H1 (cell line): ENCODE results near the gene MUC2. TPM values are rescaled to one million over a fixed set of nuclear protein-coding genes. Genes with fewer than 3 reads are reported as not detected.

Experiments
- CTCF ChIA-PET: fragments of 300-600 bp; sonication (Branson Sonifier 250); formaldehyde crosslinking; loops from one replicate; lab custom pipeline; 2021; ENCODE audit not compliant: partially characterized antibody; lab: Charles Lee
- POLR2A ChIA-PET: fragments of 300-600 bp; sonication (Branson Sonifier 250); formaldehyde crosslinking; loops from one replicate; lab custom pipeline; 2021; ENCODE audit warnings: inconsistent platforms; ENCODE audit not compliant: partially characterized antibody; lab: Charles Lee
- DNase-seq, 2 experiments: peaks; one replicate each; pipeline versions ENCODE4 v3.0.0 to v3.0.0-alpha.2; 2010 to 2022; ENCODE audit warnings: low spot score in 2 of 2, low read depth in 1 of 2, mixed read lengths in 1 of 2
- FAIRE-seq: peaks from 2 replicates; lab custom pipeline; 2011; peaks lifted over from hg19 to GRCh38; lab: Jason Lieb, UNC
- H2AFZ ChIP-seq: 2 replicates; pipeline ENCODE4 v1.8.1; 2012; ENCODE audit warnings: low read length, inconsistent platforms
- H2AK5ac ChIP-seq: 2 replicates; pipeline ENCODE4 v1.6.1; 2013; ENCODE audit warnings: low read depth, low read length
- H2BK120ac ChIP-seq: replicated peaks from 2 replicates; pipeline ENCODE3; 2013; ENCODE audit warnings: low read depth, low read length, inconsistent platforms
- H2BK12ac ChIP-seq: 2 replicates; pipeline ENCODE4 v1.6.1; 2013; ENCODE audit warnings: low read depth, low read length
- H2BK15ac ChIP-seq: 2 replicates; pipeline ENCODE4 v1.6.1; 2013; ENCODE audit warnings: low read length
- H2BK20ac ChIP-seq: 2 replicates; pipeline ENCODE4 v1.6.1; 2013; ENCODE audit warnings: low read length
- H2BK5ac ChIP-seq: 2 replicates; pipeline ENCODE4 v1.6.1; 2013; ENCODE audit warnings: low read depth, low read length
- H3K14ac ChIP-seq: 2 replicates; pipeline ENCODE4 v1.6.1; 2013; ENCODE audit warnings: inconsistent platforms; ENCODE audit not compliant: insufficient read length
- H3K18ac ChIP-seq: 2 replicates; pipeline ENCODE4 v1.6.1; 2013; ENCODE audit warnings: low read length; ENCODE audit errors: extremely low read depth
- H3K23ac ChIP-seq: 2 replicates; pipeline ENCODE4 v1.6.1; 2013; ENCODE audit warnings: inconsistent platforms; ENCODE audit not compliant: insufficient read length
- H3K23me2 ChIP-seq: 2 replicates; pipeline ENCODE4 v1.6.1; 2013; ENCODE audit warnings: low read depth, low read length
- H3K27ac ChIP-seq: 2 replicates; pipeline ENCODE4 v1.6.1; 2011; ENCODE audit warnings: low read depth, low read length, inconsistent platforms
- H3K27me3 ChIP-seq, 4 experiments: replicated peaks in 1 of 4; 1 replicate in 1 of 4; 2 replicates in 3 of 4; pipeline versions ENCODE4 v1.6.1 to v1.8.1; 2011 to 2013; ENCODE audit warnings: low read length in 3 of 4, mild to moderate bottlenecking in 3 of 4, inconsistent platforms in 2 of 4, mixed read lengths in 2 of 4, moderate library complexity in 1 of 4; ENCODE audit not compliant: control insufficient read depth in 3 of 4, insufficient read depth in 3 of 4; ENCODE audit errors: extremely low read depth in 1 of 4
- H3K36me3 ChIP-seq, 4 experiments: 2 replicates each; pipeline versions ENCODE4 v1.6.1 to v1.8.1; 2011 to 2013; ENCODE audit warnings: mild to moderate bottlenecking in 4 of 4, low read length in 3 of 4, moderate library complexity in 2 of 4, control low read depth in 1 of 4, inconsistent platforms in 1 of 4; ENCODE audit not compliant: insufficient read depth in 4 of 4, control insufficient read depth in 2 of 4
- H3K4ac ChIP-seq: replicated peaks from 2 replicates; pipeline ENCODE3; 2013; ENCODE audit warnings: low read length, low read depth, mixed read lengths, inconsistent platforms; ENCODE audit not compliant: insufficient read length
- H3K4me1 ChIP-seq, 4 experiments: replicated peaks in 1 of 4; 1 replicate in 1 of 4; 2 replicates in 3 of 4; pipeline versions ENCODE4 v1.6.1 to v1.8.1; 2011 to 2013; ENCODE audit warnings: low read length in 3 of 4, inconsistent platforms in 2 of 4, mixed read lengths in 1 of 4; ENCODE audit not compliant: insufficient read depth in 4 of 4, control insufficient read depth in 3 of 4
- H3K4me2 ChIP-seq, 2 experiments: 2 replicates each; pipeline versions ENCODE4 v1.6.1 to v1.8.1; 2011 to 2013; ENCODE audit warnings: low read depth in 2 of 2, low read length in 2 of 2, control low read depth in 1 of 2, inconsistent platforms in 1 of 2, mild to moderate bottlenecking in 1 of 2; ENCODE audit not compliant: insufficient read depth in 1 of 2
- H3K4me3 ChIP-seq, 4 experiments: fragments of 200-600, 300-600 bp in 1 of 4; sonication (generic), shearing (Covaris generic), sonication (Bioruptor Twin) in 1 of 4; 2 replicates each; pipeline versions ENCODE4 v1.5.1 to v1.8.1; 2011 to 2016; ENCODE audit warnings: low read length in 4 of 4, low read depth in 3 of 4, control low read depth in 2 of 4, inconsistent platforms in 2 of 4, mild to moderate bottlenecking in 2 of 4, mixed read lengths in 1 of 4, moderate library complexity in 1 of 4; ENCODE audit not compliant: insufficient read depth in 2 of 4; ENCODE audit errors: extremely low read depth in 1 of 4
- H3K56ac ChIP-seq: replicated peaks from 2 replicates; pipeline ENCODE3; 2013; ENCODE audit warnings: low read depth, mild to moderate bottlenecking, mixed read lengths, low read length, inconsistent platforms; ENCODE audit not compliant: insufficient read length
- H3K79me1 ChIP-seq: 2 replicates; pipeline ENCODE4 v1.6.1; 2013; ENCODE audit warnings: low read depth, low read length, control low read depth
- H3K79me2 ChIP-seq, 2 experiments: 2 replicates each; pipeline versions ENCODE4 v1.6.1 to v1.8.1; 2012 to 2013; ENCODE audit warnings: low read length in 2 of 2, mild to moderate bottlenecking in 2 of 2, inconsistent platforms in 1 of 2; ENCODE audit not compliant: insufficient read depth in 2 of 2, control insufficient read depth in 1 of 2
- H3K9ac ChIP-seq, 4 experiments: replicated peaks in 1 of 4; 1 replicate in 1 of 4; 2 replicates in 3 of 4; pipeline versions ENCODE4 v1.6.1 to v1.8.1; 2011 to 2013; ENCODE audit warnings: low read depth in 3 of 4, low read length in 3 of 4, control low read depth in 2 of 4, mild to moderate bottlenecking in 2 of 4, moderate library complexity in 2 of 4, inconsistent platforms in 1 of 4; ENCODE audit errors: extremely low read depth in 1 of 4
- H3K9me3 ChIP-seq, 2 experiments: 2 replicates each; pipeline versions ENCODE4 v1.6.1 to v1.8.1; 2012 to 2013; ENCODE audit warnings: mild to moderate bottlenecking in 2 of 2, moderate library complexity in 2 of 2, control low read depth in 1 of 2, inconsistent platforms in 1 of 2, low read depth in 1 of 2, low read length in 1 of 2, mixed read lengths in 1 of 2; ENCODE audit not compliant: insufficient read depth in 2 of 2
- H4K20me1 ChIP-seq, 2 experiments: replicated peaks in 1 of 2; 2 replicates each; pipeline versions ENCODE3 to v1.8.1; 2011 to 2013; ENCODE audit warnings: inconsistent platforms in 2 of 2, low read length in 2 of 2, mild to moderate bottlenecking in 1 of 2; ENCODE audit not compliant: insufficient read depth in 2 of 2, control insufficient read depth in 1 of 2
- H4K5ac ChIP-seq: 2 replicates; pipeline ENCODE4 v1.6.1; 2013; ENCODE audit warnings: low read length, low read depth, mixed read lengths, inconsistent platforms; ENCODE audit not compliant: insufficient read length
- H4K8ac ChIP-seq: 2 replicates; pipeline ENCODE4 v1.8.0; 2013; ENCODE audit warnings: mild to moderate bottlenecking, moderate library complexity, low read length, inconsistent platforms; ENCODE audit not compliant: insufficient read depth; ENCODE audit errors: extremely low read depth
- H4K91ac ChIP-seq: replicated peaks from 2 replicates; pipeline ENCODE3; 2013; ENCODE audit warnings: low read length, mixed read lengths, inconsistent platforms; ENCODE audit not compliant: insufficient read length
- CHD1 ChIP-seq: IDR thresholded peaks from 2 replicates; pipeline ENCODE4 v1.6.1; 2012; ENCODE audit warnings: low read depth, low read length, improper control_type of control experiment
- GABPA ChIP-seq: IDR thresholded peaks from 2 replicates; pipeline ENCODE4 v1.6.1; 2011; ENCODE audit warnings: mild to moderate bottlenecking, low read length, moderate library complexity, borderline replicate concordance; ENCODE audit not compliant: insufficient read depth
- SIN3A ChIP-seq, 2 experiments: IDR thresholded peaks in 1 of 2; conservative IDR thresholded peaks in 1 of 2; 2 replicates each; pipeline ENCODE4 v1.6.1; 2011 to 2012; ENCODE audit warnings: low read length in 2 of 2, improper control_type of control experiment in 1 of 2, low read depth in 1 of 2, mild to moderate bottlenecking in 1 of 2
- SP1 ChIP-seq: IDR thresholded peaks from 2 replicates; pipeline ENCODE4 v1.6.1; 2011; ENCODE audit warnings: low read depth, low read length
- TCF12 ChIP-seq: IDR thresholded peaks from 2 replicates; pipeline ENCODE4 v1.6.1; 2011; ENCODE audit warnings: low read depth, mild to moderate bottlenecking, low read length
- WGBS, 2 experiments: shearing (Covaris generic) in 1 of 2; methylation state at CpG; one replicate each; pipeline versions ENCODE4 v1.1.6 to v1.1.7; 2013 to 2015; ENCODE audit warnings: low lambda C conversion rate in 2 of 2, mixed read lengths in 2 of 2, inconsistent platforms in 1 of 2, low coverage in 1 of 2, missing lambda C conversion rate in 1 of 2; ENCODE audit not compliant: insufficient replicate concordance in 2 of 2, insufficient coverage in 1 of 2, insufficient read length in 1 of 2; ENCODE audit errors: extremely low coverage in 1 of 2, missing lambda C conversion rate in 1 of 2; 5-methylcytosine and 5-hydroxymethylcytosine counted together
- polyA plus RNA-seq, 7 experiments: library from polyadenylated mRNA; depleted of rRNA in 3 of 7; stranded (reverse) in 5 of 7; unstranded in 2 of 7; fragments of >200 nt in 5 of 7; fragments of 200-250 nt in 2 of 7; gene quantifications; 1 replicate in 5 of 7; 2 replicates in 1 of 7; 4 replicates in 1 of 7; pipeline versions ENCODE4 v1.2.1 to v1.2.3, GENCODE V29; 2011 to 2013; ENCODE audit warnings: missing spikeins in 2 of 7, mixed read lengths in 2 of 7
- total RNA-seq: library from RNA; stranded (reverse); fragmentation: NEBNext Ultra II Directional; extraction: Animal tissue kit (Norgen Biotek cat#: 25700); gene quantifications from 2 replicates; pipeline ENCODE4 v1.2.1, GENCODE V29; 2021
- TF ChIP-seq, protein P1 (sequence below): IDR thresholded peaks from 2 replicates; pipeline ENCODE4 v1.6.1; 2012; ENCODE audit warnings: inconsistent platforms

MUC2 gene
- total and polyA plus RNA-seq, 2 of the 8 experiments (the other 6 are each of a cell fraction or from before 2014, with no cell fraction given) = not detected

DNA sequence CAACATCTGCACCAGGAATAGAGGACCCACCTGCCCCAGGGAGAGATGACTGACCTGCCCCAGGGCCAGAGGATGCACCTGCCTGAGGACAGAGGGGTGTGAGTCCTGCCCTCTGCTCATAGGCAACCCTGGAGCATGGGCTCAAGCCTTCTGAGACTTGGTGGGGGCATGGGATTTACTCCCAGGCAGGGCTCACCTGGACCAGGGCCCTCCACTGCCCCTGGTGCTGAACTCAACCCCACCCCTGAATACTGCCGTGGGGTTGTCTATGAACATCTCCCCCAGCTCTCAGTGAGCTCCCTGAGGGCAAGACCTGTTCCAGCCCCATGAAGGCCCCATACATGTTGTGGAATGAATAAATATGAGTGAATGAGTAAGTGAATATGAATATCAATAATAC is 49.3 kb downstream of the MUC2 start:
- no peak for DNase-seq
- H3K79me1 ChIP-seq = no peaks in the 10 kb centered on the region
- 87% methylated on average over 1 of the region's 1 CpG; no CpG with 5 or more reads in 1 of the 2 experiments for WGBS, 2 experiments
- H2AK5ac ChIP-seq = no peak overlapping the region
- H3K4ac ChIP-seq = no peak overlapping the region
- peaks cover 10% of the 10 kb centered on the region; the same call in 1 of the 2 replicates for H3K23me2 ChIP-seq
- no peak overlapping the region for H3K4me3 ChIP-seq
- H3K9me3 ChIP-seq = peaks cover 14 to 71% of the 10 kb centered on the region in 2 experiments
- no peak for FAIRE-seq
- H2BK12ac ChIP-seq = no peak overlapping the region
- H2BK20ac ChIP-seq = no peak overlapping the region
- ChIA-PET POLR2A (no interaction called here), CTCF (interaction anchor here (0.7 kb wide), 1 partner anchor 11 kb away, joined by 3 read pairs; no protein-coding TSS in a partner anchor)
- H3K18ac ChIP-seq = no peak overlapping the region
- H3K14ac ChIP-seq = no peak overlapping the region
- no peak overlapping the region for H2BK5ac ChIP-seq
- no peak overlapping the region for H4K8ac ChIP-seq
- H3K36me3 ChIP-seq = no peaks in the 10 kb centered on the region
- no peak overlapping the region for H2AFZ ChIP-seq
- no peak overlapping the region for H4K91ac ChIP-seq
- no peaks in the 10 kb centered on the region for H3K27me3 ChIP-seq
- H3K23ac ChIP-seq = no peak overlapping the region
- H2BK15ac ChIP-seq = no peak overlapping the region
- H4K5ac ChIP-seq = no peak overlapping the region
- H3K56ac ChIP-seq = no peak overlapping the region
- no peaks in the 10 kb centered on the region for H4K20me1 ChIP-seq
- H3K9ac ChIP-seq = no peak overlapping the region
- H3K4me2 ChIP-seq = no peak overlapping the region
- H3K79me2 ChIP-seq = no peaks in the 10 kb centered on the region
- H3K4me1 ChIP-seq = no peaks in the 10 kb centered on the region; a peak in 1 of 7 replicates
- no peak overlapping the region for H3K27ac ChIP-seq
- no peak overlapping the region for H2BK120ac ChIP-seq
- TF ChIP-seq TCF12 (no peak), CHD1 (no peak), GABPA (no peak), SP1 (no peak), SIN3A (conservative IDR thresholded peaks at IDR 0.05 in 1 of 2, IDR thresholded peaks at IDR 0.05 in 1 of 2; ENCODE audit: low read depth in 1 of 2, low read length in 2 of 2) (no peak)
- TF ChIP-seq, protein P1, sequence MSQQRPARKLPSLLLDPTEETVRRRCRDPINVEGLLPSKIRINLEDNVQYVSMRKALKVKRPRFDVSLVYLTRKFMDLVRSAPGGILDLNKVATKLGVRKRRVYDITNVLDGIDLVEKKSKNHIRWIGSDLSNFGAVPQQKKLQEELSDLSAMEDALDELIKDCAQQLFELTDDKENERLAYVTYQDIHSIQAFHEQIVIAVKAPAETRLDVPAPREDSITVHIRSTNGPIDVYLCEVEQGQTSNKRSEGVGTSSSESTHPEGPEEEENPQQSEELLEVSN = no peak
